NCI-H1048 (cell line): ENCODE data around the gene ASAH2B.
"Not testable (repeated sequence)": the region's sequence is repeated elsewhere in the genome, so short reads cannot be mapped to it uniquely, and the experiment has no call there.

ENCODE experiments used
- DNase-seq: peaks from one replicate; lab custom pipeline; 2025; lab: John Stamatoyannopoulos, UW

ASAH2B gene

GRCh38 chr10:50739618-50740292, at the start of gene ASAH2B:
TSS of gene ASAH2B (plus strand) at chr10:50739936. CDS start at chr10:50745131, 5,195 bp downstream.
- no peak for DNase-seq

GRCh38 chr10:50697819-50698218, 41.9 kb upstream of the ASAH2B start:
- not testable (repeated sequence) for DNase-seq

- DNase-seq, result not testable (repeated sequence)
Observed at GRCh38 chr10:50701947-50702346, 37.8 kb upstream of the ASAH2B start.

GRCh38 chr10:50702997-50703396, 36.7 kb upstream of the ASAH2B start:
- DNase-seq, result not testable (repeated sequence)

- not testable (repeated sequence) for DNase-seq
Observed at GRCh38 chr10:50704436-50705079, 35.2 kb upstream of the ASAH2B start.

GRCh38 chr10:50706006-50706405, 33.7 kb upstream of the ASAH2B start:
- not testable (repeated sequence) for DNase-seq

GRCh38 chr10:50710241-50710640, 29.5 kb upstream of the ASAH2B start:
- not testable (repeated sequence) for DNase-seq

- not testable (repeated sequence) for DNase-seq
Observed at GRCh38 chr10:50723812-50724211, 15.9 kb upstream of the ASAH2B start.

GRCh38 chr10:50728112-50728511, 11.6 kb upstream of the ASAH2B start:
- DNase-seq, result not testable (repeated sequence)

- not testable (repeated sequence) for DNase-seq
Observed at GRCh38 chr10:50738987-50739617, 634 bp upstream of the ASAH2B start.

- DNase-seq, result no peak
Observed at GRCh38 chr10:50740293-50740648, 535 bp downstream of the ASAH2B start.

- DNase-seq, result not testable (repeated sequence)
Observed at GRCh38 chr10:50742820-50743219, 3.1 kb downstream of the ASAH2B start.

GRCh38 chr10:50766774-50767513, 27.2 kb downstream of the ASAH2B start:
- not testable (repeated sequence) for DNase-seq

- DNase-seq, result not testable (repeated sequence)
Observed at GRCh38 chr10:50772042-50772441, 32.3 kb downstream of the ASAH2B start.

- DNase-seq, result not testable (repeated sequence)
Observed at GRCh38 chr10:50774868-50775267, 35.1 kb downstream of the ASAH2B start.

- not testable (repeated sequence) for DNase-seq
Observed at GRCh38 chr10:50780036-50780435, 40.3 kb downstream of the ASAH2B start.

- DNase-seq, result not testable (repeated sequence)
Observed at GRCh38 chr10:50782017-50782416, 42.3 kb downstream of the ASAH2B start.

- not testable (repeated sequence) for DNase-seq
Observed at GRCh38 chr10:50787962-50788361, 48.2 kb downstream of the ASAH2B start.

GRCh38 chr10:50788951-50789945, 49.5 kb downstream of the ASAH2B start:
- no peak for DNase-seq

- no peak for DNase-seq
Observed at GRCh38 chr10:50794490-50794889, 54.8 kb downstream of the ASAH2B start.

- no peak for DNase-seq
Observed at GRCh38 chr10:50796693-50797092, 57.0 kb downstream of the ASAH2B start.
